Activated CD8-positive, alpha-beta T cell treated with anti-CD3 and anti-CD28 coated beads for 36 hours (primary cell): ENCODE data around the gene PDK3. TPM values are rescaled to one million over a fixed set of nuclear protein-coding genes. Genes with fewer than 3 reads are reported as not detected.

Source experiments
- ATAC-seq: fragments of 200-7000 bp; cut with Tn5 transposase; one replicate; pipeline ENCODE4 v1.10.0; 2021; ENCODE audit warnings: mild to moderate bottlenecking, moderate library complexity
- CTCF ChIA-PET: fragments of 350-600 bp; sonication (Branson Sonifier 250); formaldehyde crosslinking; loops from one replicate; lab custom pipeline; 2021; ENCODE audit warnings: antibody characterized with exemption; lab: Charles Lee
- POLR2A ChIA-PET: fragments of 350-600 bp; sonication (Branson Sonifier 250); formaldehyde crosslinking; loops from one replicate; lab custom pipeline; 2021; ENCODE audit warnings: antibody characterized with exemption; lab: Charles Lee
- DNase-seq: peaks from one replicate; pipeline ENCODE4 v3.0.0-alpha.2; 2020
- H3K27ac Mint-ChIP-seq: one replicate; pipeline ENCODE4 v1.8.0; 2021; ENCODE audit warnings: mild to moderate bottlenecking, mixed read lengths
- H3K27me3 Mint-ChIP-seq: one replicate; pipeline ENCODE4 v1.8.0; 2021; ENCODE audit warnings: mixed read lengths
- H3K36me3 Mint-ChIP-seq: one replicate; pipeline ENCODE4 v1.8.0; 2021; ENCODE audit warnings: low read depth, mixed read lengths
- H3K4me1 Mint-ChIP-seq: one replicate; pipeline ENCODE4 v1.8.0; 2021; ENCODE audit warnings: low read depth, mixed read lengths
- H3K4me3 Mint-ChIP-seq: one replicate; pipeline ENCODE4 v1.8.0; 2021; ENCODE audit warnings: mild to moderate bottlenecking, moderate library complexity, mixed read lengths
- H3K9me3 Mint-ChIP-seq: one replicate; pipeline ENCODE4 v1.8.0; 2021; ENCODE audit warnings: mixed read lengths
- intact Hi-C: fragments of 100-400 bp; cut with micrococcal nuclease; formaldehyde crosslinking; loops from one replicate; pipeline ENCODE4 v1.10.0; 2022
- total RNA-seq, 2 experiments: library from RNA; stranded (reverse); gene quantifications; one replicate each; pipeline ENCODE4 v1.2.3, GENCODE V29; 2021
- TF ChIP-seq, protein P1 (sequence below): fragments of 200-600 bp; IDR thresholded peaks from one replicate; pipeline ENCODE4 v1.8.0; 2022; ENCODE audit warnings: antibody characterized with exemption, mild to moderate bottlenecking

Gene PDK3
- total RNA-seq, 2 experiments from 2014 or later: 46.4 to 50.8 TPM

DNA sequence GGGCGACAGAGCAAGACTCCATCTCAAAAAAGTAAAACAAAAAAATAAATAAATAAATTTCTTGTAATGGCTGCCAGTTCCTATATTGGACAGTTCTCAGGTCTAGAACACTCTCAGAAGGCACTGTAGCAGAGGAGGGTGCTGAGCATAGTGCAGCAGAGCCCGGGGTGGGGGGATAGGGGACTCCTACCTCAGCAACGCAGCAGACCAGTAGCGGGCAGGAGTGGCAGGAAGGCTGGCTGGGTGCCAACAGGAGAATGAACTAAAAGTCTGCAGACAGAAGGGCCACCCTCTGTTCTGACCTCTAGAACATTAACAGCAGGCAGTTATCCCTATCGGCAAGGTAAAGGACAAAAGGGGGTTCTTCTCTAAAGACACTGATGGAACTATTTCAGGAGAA is 20.2 kb downstream of the PDK3 start:
- Mint-ChIP-seq H3K27me3 (no peaks in the 10 kb centered on the region), H3K4me3 (no peak overlapping the region), H3K4me1 (peaks cover 43% of the 10 kb centered on the region), H3K36me3 (peaks cover 17% of the 10 kb centered on the region), H3K9me3 (peaks cover 9% of the 10 kb centered on the region), H3K27ac (no peak overlapping the region)
- ChIA-PET POLR2A (interaction anchor here (0.7 kb wide), 1 partner anchor 800 kb away, joined by 3 read pairs; no protein-coding TSS in a partner anchor), CTCF (no interaction called here)
- TF ChIP-seq, protein P1, sequence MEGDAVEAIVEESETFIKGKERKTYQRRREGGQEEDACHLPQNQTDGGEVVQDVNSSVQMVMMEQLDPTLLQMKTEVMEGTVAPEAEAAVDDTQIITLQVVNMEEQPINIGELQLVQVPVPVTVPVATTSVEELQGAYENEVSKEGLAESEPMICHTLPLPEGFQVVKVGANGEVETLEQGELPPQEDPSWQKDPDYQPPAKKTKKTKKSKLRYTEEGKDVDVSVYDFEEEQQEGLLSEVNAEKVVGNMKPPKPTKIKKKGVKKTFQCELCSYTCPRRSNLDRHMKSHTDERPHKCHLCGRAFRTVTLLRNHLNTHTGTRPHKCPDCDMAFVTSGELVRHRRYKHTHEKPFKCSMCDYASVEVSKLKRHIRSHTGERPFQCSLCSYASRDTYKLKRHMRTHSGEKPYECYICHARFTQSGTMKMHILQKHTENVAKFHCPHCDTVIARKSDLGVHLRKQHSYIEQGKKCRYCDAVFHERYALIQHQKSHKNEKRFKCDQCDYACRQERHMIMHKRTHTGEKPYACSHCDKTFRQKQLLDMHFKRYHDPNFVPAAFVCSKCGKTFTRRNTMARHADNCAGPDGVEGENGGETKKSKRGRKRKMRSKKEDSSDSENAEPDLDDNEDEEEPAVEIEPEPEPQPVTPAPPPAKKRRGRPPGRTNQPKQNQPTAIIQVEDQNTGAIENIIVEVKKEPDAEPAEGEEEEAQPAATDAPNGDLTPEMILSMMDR: no peak
- ATAC-seq: no peak
- no peak for DNase-seq
- intact Hi-C loops: no loop called here

- intact Hi-C loops: no loop called here
- ChIA-PET CTCF (interaction anchor here (1.9 kb wide), 2 partner anchors 13 to 90 kb away, joined by 6 to 8 read pairs; no protein-coding TSS in a partner anchor), POLR2A (no interaction called here)
- H3K4me3 Mint-ChIP-seq: no peak overlapping the region
- no peaks in the 10 kb centered on the region for H3K27me3 Mint-ChIP-seq
- H3K27ac Mint-ChIP-seq: no peak overlapping the region
- peaks cover 40% of the 10 kb centered on the region for H3K4me1 Mint-ChIP-seq
- DNase-seq (no peak), ATAC-seq (no peak)
- H3K9me3 Mint-ChIP-seq: peaks cover 8% of the 10 kb centered on the region
- H3K36me3 Mint-ChIP-seq: peaks cover 14% of the 10 kb centered on the region
- TF ChIP-seq, protein P1: no peak
Measured at GRCh38 chrX:24485976-24486680, 21.0 kb downstream of the PDK3 start.

DNA sequence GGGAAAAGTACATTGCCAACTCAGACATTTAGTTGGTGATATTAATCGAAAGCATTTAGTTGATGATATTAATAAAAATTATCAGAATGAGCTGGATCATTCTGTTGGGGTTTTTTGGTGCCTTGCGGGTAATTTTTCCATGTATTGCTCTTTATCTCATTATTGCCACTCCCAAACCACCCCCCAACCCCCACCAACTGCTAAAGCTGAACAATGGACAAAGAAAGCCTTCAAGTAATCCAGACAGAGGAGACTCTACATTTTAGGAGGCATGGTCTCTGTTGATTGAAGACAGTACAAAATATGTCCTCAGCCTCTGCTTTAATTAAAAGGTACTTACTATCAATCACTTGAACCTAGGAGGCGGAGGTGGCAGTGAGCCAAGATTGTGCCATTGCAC is 22.5 kb downstream of the PDK3 start:
- Mint-ChIP-seq H3K4me3 (no peak overlapping the region), H3K27ac (no peak overlapping the region), H3K4me1 (peaks cover 30% of the 10 kb centered on the region), H3K27me3 (no peaks in the 10 kb centered on the region), H3K9me3 (peaks cover 2% of the 10 kb centered on the region), H3K36me3 (peaks cover 5% of the 10 kb centered on the region)
- ChIA-PET CTCF (interaction anchor here (1.5 to 1.9 kb wide), 3 partner anchors 8 to 91 kb away, joined by 4 to 8 read pairs (median 6); no protein-coding TSS in a partner anchor), POLR2A (no interaction called here)
- no peak for DNase-seq
- TF ChIP-seq, protein P1: no peak
- ATAC-seq: no peak
- intact Hi-C loops: no loop called here

DNA sequence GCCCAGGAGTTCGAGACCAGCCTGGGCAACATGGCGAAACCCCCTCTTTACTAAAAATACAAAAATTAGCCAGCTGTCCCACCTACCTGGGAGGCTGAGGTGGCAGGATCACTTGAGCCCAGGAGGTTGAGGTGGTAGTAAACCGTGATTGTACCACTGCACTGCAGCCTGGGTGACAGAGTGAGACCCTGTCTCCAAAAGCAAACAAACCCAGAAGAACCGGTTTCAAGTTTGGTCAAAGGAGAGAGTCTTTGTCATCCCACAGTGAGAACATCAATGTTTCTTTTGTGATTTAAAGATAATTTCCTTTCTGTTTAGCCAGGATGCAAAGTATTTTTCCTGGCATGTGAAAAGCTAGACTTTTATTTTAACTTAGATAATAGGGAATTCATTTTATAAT is 26.7 kb downstream of the PDK3 start:
- no peak for DNase-seq
- POLR2A ChIA-PET: no interaction called here
- no peak overlapping the region for H3K4me3 Mint-ChIP-seq
- peaks cover 33% of the 10 kb centered on the region for H3K4me1 Mint-ChIP-seq
- no peaks in the 10 kb centered on the region for H3K9me3 Mint-ChIP-seq
- no peak for ATAC-seq
- intact Hi-C loops: no loop called here
- TF ChIP-seq, protein P1: no peak
- H3K27me3 Mint-ChIP-seq: no peaks in the 10 kb centered on the region
- CTCF ChIA-PET: interaction anchor here (1.0 kb wide), 1 partner anchor 96 kb away, joined by 3 read pairs; no protein-coding TSS in a partner anchor
- H3K36me3 Mint-ChIP-seq: peaks cover 10% of the 10 kb centered on the region
- no peak overlapping the region for H3K27ac Mint-ChIP-seq
